GM12873 (cell line): ENCODE measurements around the gene ATP11A.

ENCODE experiments used
- TF ChIP-seq, protein P1 (sequence below): IDR thresholded peaks from 2 replicates; pipeline ENCODE4 v1.5.1; 2012; ENCODE audit warnings: low read depth, mild to moderate bottlenecking, moderate library complexity, low read length, control low read depth; ENCODE audit not compliant: insufficient read depth; ENCODE audit errors: missing control alignments

ATP11A gene

DNA sequence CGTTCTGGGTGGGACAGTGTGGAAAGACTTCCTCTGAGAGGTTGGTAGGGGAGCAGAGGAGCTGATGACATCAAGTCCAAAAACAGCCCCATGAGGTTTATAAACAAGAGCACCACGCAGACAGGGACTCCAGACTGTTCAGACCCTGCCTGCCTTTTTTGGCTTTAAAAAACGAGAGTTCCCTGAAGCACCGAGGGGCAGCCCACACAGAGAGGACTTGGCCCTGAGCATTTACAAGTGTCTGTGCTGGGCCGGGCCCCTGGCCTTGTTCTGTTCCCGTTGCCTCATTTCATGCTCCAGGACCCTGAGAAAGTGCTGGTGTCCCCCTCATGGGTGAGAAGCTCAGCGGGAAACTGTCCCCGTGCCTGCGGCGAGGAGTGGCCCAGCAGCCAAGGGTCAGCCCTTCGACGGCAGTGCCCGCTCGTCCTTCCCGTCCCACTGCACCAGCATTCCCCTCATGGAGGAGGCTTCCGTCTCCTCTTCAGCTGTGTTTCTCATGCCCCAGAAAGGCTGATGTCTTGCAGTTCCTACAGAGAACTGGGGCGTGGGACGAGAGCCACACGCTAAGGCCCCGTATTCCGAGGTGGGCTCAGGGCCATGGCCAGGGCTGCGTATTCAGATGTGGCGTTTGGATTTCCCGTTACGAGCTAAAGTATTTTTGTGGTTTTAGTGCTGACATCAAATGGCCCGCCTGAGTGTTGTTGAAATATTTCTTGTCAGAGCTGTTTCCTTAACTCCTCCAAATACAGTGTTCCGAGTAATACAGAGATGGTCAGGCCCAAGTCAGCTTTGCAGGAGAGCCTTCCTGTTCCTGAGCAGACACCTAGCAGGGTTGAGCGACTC, 93.5 kb downstream of the ATP11A start:
- TF ChIP-seq, protein P1, sequence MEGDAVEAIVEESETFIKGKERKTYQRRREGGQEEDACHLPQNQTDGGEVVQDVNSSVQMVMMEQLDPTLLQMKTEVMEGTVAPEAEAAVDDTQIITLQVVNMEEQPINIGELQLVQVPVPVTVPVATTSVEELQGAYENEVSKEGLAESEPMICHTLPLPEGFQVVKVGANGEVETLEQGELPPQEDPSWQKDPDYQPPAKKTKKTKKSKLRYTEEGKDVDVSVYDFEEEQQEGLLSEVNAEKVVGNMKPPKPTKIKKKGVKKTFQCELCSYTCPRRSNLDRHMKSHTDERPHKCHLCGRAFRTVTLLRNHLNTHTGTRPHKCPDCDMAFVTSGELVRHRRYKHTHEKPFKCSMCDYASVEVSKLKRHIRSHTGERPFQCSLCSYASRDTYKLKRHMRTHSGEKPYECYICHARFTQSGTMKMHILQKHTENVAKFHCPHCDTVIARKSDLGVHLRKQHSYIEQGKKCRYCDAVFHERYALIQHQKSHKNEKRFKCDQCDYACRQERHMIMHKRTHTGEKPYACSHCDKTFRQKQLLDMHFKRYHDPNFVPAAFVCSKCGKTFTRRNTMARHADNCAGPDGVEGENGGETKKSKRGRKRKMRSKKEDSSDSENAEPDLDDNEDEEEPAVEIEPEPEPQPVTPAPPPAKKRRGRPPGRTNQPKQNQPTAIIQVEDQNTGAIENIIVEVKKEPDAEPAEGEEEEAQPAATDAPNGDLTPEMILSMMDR = no peak

DNA sequence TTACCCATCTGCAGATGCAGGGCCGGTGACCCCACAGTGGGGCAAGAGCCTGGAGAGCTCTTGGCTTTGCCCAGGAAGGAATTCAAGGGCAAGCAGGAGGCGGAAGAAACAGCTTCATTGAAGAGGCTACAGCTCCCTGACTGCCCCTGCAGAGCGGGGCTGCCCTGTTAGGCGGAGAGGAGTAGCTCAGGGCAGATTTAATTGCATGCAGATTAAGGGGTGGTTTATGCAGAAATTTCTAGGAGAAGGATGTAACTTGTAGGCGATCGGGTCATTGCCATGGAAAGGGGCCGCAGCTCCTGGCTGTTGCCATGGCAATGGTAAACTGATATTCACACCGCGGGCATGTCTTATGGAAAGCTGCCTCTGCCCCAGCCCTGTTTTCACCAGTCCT, 94.1 kb downstream of the ATP11A start:
- TF ChIP-seq, protein P1 = no peak

DNA sequence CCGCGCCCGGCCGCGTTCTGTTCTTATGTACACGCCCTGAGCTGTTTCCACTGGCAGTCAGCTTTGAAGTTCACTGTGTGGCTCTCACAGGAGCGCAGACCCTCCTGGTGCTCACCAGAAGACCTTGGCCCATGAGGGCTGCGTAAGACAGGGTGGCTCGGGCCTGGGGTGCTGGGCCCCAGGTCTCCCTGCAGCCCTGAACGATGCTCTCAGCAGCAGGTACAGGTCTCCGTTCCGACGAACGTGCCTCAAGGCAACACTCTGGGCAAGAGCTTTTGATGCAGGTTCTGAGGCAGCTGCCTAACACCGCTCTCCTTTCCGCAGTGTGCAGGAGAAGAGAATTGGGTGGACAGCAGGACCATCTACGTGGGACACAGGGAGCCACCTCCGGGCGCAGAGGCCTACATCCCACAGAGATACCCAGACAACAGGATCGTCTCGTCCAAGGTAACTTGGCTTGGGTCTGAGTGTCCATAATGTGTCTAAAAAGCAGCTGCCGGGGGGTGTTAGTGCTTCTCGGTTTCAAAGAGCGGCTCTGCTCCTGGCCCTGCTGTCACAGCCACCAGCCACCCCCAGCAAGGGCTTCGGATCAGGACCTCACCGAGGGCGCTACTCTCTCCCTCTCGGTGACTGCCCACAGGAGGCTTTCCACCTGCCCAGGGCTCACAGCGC, 95.1 kb downstream of the ATP11A start:
- TF ChIP-seq, protein P1 = no peak

DNA sequence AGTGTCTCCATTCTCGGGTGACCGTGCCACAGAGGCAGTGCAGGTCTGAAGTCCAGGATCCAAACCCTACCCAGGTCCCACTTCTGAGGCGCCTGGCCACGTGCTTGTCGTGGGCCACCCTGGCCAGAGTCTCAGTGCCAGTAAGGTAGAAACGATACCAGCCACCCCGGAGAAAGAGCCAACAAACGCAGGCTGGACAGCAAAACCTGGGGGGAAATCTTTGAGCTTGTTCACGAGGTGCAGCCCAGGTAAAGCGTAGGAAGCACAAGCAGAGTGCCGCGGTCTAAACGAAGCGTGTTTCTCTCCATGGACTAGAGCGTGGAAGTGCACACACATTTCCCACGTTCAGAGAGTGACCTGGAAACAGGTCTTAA, 95.6 kb downstream of the ATP11A start:
- TF ChIP-seq, protein P1 = no peak

DNA sequence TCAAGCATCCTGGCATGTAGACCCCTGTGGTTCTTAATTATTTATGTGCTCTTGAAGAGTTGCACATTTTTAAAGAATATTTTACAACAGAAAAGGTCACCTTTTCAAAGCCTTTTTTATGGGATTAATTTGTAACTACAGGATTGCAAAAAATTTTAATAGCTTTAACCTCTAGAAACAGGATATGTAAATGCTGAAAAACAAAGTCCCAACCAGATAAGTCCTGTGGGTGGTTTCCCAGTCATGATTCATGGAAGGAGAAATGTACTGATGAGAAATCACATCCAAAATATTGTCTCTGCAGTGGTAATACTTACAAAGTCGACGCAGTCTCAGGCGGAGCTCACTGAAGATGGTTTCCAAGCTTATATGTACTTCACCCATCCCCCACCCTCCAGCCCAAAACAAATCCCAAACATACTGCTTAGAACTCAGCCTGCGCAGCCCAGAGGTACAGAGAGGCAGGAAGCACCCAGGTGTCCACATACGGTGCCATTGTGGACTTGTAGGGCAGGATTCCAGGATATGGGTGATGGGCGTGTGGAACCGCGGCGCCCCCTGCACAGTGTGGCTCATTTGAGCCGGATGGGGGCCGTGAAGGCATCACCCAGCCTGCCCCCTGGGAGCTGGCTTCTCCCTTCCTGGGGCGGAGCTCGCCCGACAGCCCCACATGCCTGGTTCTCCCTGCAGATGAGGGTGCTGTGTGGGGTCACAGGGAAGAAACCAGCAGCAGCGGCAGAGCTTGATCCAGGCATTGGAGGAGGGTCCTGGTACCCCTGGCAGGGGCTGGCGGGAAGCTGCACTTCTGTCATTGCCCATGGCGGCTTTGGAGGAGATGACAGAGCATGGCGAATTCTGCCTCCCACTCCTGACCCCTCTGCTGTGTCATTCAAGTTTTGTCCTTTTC, 101.2 kb downstream of the ATP11A start:
- TF ChIP-seq, protein P1 = no peak

DNA sequence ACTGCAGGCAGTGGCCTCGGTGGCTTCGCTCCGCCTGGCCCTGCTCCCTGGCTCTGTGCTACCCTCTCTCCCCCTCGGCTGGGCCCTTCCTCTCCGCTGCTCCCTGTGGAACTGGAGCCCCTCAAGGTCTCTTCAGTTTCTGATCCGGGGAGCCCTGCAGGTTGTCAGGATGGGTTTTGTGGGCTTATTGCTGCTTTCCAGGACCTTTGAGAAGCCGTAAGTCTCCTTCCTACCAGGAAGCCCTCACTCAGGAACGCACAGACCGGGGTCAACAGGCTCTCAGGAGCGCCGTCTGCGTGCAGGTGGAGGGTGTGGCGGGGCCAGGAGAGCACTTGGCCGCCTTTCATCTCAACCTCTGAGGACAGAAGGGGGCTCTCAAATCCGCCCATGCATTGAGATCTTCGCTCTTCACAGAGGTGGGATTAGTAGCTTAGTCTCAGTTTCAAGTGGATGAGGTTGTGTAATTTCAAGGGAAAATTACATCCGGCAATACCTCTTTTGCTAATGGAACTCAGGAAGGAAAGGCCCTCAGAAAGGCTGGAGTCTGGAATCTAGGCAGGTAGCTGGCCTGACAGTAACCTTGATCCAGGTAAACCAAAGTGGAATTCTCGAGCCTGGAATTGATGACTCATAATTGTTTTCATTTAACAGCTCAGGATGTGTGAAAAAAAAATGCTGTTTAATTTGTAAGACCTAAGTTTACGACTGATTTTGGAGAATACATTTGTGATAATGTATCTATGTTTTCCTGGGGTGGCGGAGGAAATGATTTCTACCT, 102.0 kb downstream of the ATP11A start:
- TF ChIP-seq, protein P1 = no peak
